ENCODE results near the gene CRTC1. TPM values are rescaled to one million over a fixed set of nuclear protein-coding genes. Genes with fewer than 3 reads are reported as not detected.

The CRTC1 gene
- total RNA-seq, 1 experiment from 2014 or later = 12.3 TPM

DNA sequence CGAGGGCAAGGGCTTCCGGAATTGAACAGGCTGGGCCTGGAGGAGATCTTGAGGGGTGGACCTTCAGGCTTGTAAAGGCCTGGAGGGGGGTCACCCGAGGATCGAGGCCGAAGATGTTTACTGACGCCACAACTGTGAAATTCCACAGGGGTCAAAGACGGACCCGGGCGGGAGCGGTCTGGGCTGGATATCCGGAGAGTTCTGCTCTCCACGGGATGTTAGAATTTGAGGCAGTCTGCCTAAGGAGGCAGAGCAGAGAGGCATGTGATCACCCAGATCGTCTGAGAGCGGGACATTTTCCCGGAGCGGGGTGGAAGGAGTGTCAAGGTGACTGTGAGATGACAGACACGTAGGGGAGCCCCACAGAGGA lies 33.5 kb upstream of the CRTC1 start (continued):
- TF ChIP-seq, protein P1, sequence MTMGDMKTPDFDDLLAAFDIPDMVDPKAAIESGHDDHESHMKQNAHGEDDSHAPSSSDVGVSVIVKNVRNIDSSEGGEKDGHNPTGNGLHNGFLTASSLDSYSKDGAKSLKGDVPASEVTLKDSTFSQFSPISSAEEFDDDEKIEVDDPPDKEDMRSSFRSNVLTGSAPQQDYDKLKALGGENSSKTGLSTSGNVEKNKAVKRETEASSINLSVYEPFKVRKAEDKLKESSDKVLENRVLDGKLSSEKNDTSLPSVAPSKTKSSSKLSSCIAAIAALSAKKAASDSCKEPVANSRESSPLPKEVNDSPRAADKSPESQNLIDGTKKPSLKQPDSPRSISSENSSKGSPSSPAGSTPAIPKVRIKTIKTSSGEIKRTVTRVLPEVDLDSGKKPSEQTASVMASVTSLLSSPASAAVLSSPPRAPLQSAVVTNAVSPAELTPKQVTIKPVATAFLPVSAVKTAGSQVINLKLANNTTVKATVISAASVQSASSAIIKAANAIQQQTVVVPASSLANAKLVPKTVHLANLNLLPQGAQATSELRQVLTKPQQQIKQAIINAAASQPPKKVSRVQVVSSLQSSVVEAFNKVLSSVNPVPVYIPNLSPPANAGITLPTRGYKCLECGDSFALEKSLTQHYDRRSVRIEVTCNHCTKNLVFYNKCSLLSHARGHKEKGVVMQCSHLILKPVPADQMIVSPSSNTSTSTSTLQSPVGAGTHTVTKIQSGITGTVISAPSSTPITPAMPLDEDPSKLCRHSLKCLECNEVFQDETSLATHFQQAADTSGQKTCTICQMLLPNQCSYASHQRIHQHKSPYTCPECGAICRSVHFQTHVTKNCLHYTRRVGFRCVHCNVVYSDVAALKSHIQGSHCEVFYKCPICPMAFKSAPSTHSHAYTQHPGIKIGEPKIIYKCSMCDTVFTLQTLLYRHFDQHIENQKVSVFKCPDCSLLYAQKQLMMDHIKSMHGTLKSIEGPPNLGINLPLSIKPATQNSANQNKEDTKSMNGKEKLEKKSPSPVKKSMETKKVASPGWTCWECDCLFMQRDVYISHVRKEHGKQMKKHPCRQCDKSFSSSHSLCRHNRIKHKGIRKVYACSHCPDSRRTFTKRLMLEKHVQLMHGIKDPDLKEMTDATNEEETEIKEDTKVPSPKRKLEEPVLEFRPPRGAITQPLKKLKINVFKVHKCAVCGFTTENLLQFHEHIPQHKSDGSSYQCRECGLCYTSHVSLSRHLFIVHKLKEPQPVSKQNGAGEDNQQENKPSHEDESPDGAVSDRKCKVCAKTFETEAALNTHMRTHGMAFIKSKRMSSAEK (CRISPR knock-in tag; IDR thresholded peaks at IDR 0.05; ENCODE audit: borderline replicate concordance) = no peak
- TF ChIP-seq ZNF219 (CRISPR knock-in tag; IDR thresholded peaks at IDR 0.05; ENCODE audit: borderline replicate concordance) = no peak
- TF ChIP-seq ATF2 (CRISPR knock-in tag; IDR thresholded peaks at IDR 0.05; ENCODE audit: borderline replicate concordance, low read depth) = no peak
- no peak for TF ChIP-seq GABPB1 (CRISPR knock-in tag; IDR thresholded peaks at IDR 0.05)
- TF ChIP-seq PRDM15 (CRISPR knock-in tag; IDR thresholded peaks at IDR 0.05) = no peak
- no peak for TF ChIP-seq PRRX2 (CRISPR knock-in tag; IDR thresholded peaks at IDR 0.05)

DNA sequence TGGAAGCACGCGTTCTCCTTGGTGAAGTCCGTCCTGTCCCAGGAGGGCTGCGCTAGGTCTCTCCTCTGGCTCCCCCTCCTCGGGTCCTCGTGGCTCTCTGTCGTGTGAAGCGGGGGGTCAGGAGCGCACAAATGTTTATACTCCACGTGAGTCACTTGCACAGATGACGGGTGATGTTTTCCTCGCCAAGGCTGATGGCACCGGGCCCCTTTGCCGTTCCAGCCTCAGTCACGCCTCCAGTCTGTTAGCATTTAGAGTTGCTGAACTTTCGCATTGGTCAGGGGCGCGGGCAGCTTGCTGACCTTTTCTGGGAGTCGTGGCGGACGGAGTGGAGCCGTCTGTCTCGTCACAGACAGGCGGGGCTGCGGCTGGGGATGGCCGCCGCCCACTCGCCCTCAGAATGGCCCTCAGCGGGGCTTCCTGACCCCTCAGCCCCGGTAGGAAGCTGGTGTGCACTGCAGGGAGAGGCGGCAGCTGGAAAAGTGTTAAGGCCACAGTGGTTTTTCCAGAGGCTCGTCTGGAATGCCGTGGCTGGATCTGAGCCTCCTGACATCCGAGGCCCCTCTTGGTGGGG lies 32.9 kb upstream of the CRTC1 start:
- Mint-ChIP-seq H3K4me1 (peaks cover 34% of the 10 kb centered on the region), H3K9me3 (no peaks in the 10 kb centered on the region), H3K36me3 (no peaks in the 10 kb centered on the region), H3K27me3 (ENCODE audit: low read depth) (peaks cover 3% of the 10 kb centered on the region; the same call in 1 of the 2 replicates), H3K27ac (peak overlapping the region; percentile 79), H3K4me3 (no peak overlapping the region)
- DNase-seq (ENCODE audit: low spot score) = no peak
- POLR2A ChIA-PET = no interaction called here
- CTCF ChIA-PET = interaction anchor here (1.0 kb wide), 1 partner anchor 10 kb away, joined by 3 read pairs; no protein-coding TSS in a partner anchor
- no peak for ATAC-seq
- TF ChIP-seq SP1 (CRISPR knock-in tag; conservative IDR thresholded peaks at IDR 0.05) (no peak), AR (CRISPR knock-in tag; IDR thresholded peaks at IDR 0.05) (no peak), JUN (CRISPR knock-in tag; IDR thresholded peaks at IDR 0.05) (no peak), TP53 (CRISPR knock-in tag; IDR thresholded peaks at IDR 0.05) (no peak), GABPB1 (CRISPR knock-in tag; IDR thresholded peaks at IDR 0.05) (no peak), SMAD3 (CRISPR knock-in tag; IDR thresholded peaks at IDR 0.05; ENCODE audit: borderline replicate concordance) (no peak), NR1H2 (CRISPR knock-in tag; IDR thresholded peaks at IDR 0.05) (no peak), EMX1 (CRISPR knock-in tag; IDR thresholded peaks at IDR 0.05) (no peak), RORB (CRISPR knock-in tag; IDR thresholded peaks at IDR 0.05) (no peak), CREM (CRISPR knock-in tag; IDR thresholded peaks at IDR 0.05) (no peak), ATF1 (CRISPR knock-in tag; IDR thresholded peaks at IDR 0.05) (no peak)
- TF ChIP-seq, protein P2, sequence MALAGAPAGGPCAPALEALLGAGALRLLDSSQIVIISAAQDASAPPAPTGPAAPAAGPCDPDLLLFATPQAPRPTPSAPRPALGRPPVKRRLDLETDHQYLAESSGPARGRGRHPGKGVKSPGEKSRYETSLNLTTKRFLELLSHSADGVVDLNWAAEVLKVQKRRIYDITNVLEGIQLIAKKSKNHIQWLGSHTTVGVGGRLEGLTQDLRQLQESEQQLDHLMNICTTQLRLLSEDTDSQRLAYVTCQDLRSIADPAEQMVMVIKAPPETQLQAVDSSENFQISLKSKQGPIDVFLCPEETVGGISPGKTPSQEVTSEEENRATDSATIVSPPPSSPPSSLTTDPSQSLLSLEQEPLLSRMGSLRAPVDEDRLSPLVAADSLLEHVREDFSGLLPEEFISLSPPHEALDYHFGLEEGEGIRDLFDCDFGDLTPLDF (CRISPR knock-in tag; IDR thresholded peaks at IDR 0.05) = no peak
- TF ChIP-seq, protein P3, sequence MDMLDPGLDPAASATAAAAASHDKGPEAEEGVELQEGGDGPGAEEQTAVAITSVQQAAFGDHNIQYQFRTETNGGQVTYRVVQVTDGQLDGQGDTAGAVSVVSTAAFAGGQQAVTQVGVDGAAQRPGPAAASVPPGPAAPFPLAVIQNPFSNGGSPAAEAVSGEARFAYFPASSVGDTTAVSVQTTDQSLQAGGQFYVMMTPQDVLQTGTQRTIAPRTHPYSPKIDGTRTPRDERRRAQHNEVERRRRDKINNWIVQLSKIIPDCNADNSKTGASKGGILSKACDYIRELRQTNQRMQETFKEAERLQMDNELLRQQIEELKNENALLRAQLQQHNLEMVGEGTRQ (CRISPR knock-in tag; IDR thresholded peaks at IDR 0.05) = no peak
- TF ChIP-seq, protein P4, sequence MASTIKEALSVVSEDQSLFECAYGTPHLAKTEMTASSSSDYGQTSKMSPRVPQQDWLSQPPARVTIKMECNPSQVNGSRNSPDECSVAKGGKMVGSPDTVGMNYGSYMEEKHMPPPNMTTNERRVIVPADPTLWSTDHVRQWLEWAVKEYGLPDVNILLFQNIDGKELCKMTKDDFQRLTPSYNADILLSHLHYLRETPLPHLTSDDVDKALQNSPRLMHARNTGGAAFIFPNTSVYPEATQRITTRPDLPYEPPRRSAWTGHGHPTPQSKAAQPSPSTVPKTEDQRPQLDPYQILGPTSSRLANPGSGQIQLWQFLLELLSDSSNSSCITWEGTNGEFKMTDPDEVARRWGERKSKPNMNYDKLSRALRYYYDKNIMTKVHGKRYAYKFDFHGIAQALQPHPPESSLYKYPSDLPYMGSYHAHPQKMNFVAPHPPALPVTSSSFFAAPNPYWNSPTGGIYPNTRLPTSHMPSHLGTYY (CRISPR knock-in tag; IDR thresholded peaks at IDR 0.05) = no peak
- TF ChIP-seq, protein P5, sequence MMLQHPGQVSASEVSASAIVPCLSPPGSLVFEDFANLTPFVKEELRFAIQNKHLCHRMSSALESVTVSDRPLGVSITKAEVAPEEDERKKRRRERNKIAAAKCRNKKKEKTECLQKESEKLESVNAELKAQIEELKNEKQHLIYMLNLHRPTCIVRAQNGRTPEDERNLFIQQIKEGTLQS (CRISPR knock-in tag; conservative IDR thresholded peaks at IDR 0.05) = no peak
